Subcutaneous abdominal adipose tissue (tissue), 5 donors: Measurements from ENCODE around the gene U2SURP.
"Not testable (repeated sequence)": the region's sequence is repeated elsewhere in the genome, so short reads cannot be mapped to it uniquely, and the experiment has no call there.

Experiments
- H3K27ac ChIP-seq: one replicate; pipeline ENCODE4 v1.7.0; 2013; ENCODE audit warnings: low read depth, mild to moderate bottlenecking, inconsistent platforms, low read length, moderate library complexity
- H3K27me3 ChIP-seq, 5 donors: one replicate each; pipeline ENCODE4 v1.7.0; 2013; ENCODE audit warnings: low read length in 5 of 5, inconsistent platforms in 1 of 5; ENCODE audit not compliant: control insufficient read depth in 5 of 5, insufficient read depth in 4 of 5
- H3K36me3 ChIP-seq, 5 donors: one replicate each; pipeline ENCODE4 v1.7.0; 2013; ENCODE audit warnings: low read length in 5 of 5; ENCODE audit not compliant: control insufficient read depth in 5 of 5, insufficient read depth in 5 of 5
- H3K4me1 ChIP-seq, 5 donors: one replicate each; pipeline ENCODE4 v1.7.0; 2013; ENCODE audit warnings: low read length in 5 of 5, mild to moderate bottlenecking in 3 of 5, moderate library complexity in 1 of 5; ENCODE audit not compliant: control insufficient read depth in 5 of 5, insufficient read depth in 5 of 5
- H3K4me3 ChIP-seq, 5 donors: one replicate each; pipeline ENCODE4 v1.7.0; 2013; ENCODE audit warnings: low read length in 5 of 5, low read depth in 1 of 5
- H3K9ac ChIP-seq, 5 donors: one replicate each; pipeline ENCODE4 v1.7.0; 2013; ENCODE audit warnings: low read length in 5 of 5, mild to moderate bottlenecking in 4 of 5, moderate library complexity in 3 of 5
- H3K9me3 ChIP-seq, 5 donors: one replicate each; pipeline ENCODE4 v1.7.0; 2013; ENCODE audit warnings: low read length in 5 of 5; ENCODE audit not compliant: control insufficient read depth in 5 of 5
- donor health status: healthy.
- donor health status: healthy.
- donor health status: healthy.
- donor health status: healthy.
- donor health status: healthy.

The U2SURP gene

DNA sequence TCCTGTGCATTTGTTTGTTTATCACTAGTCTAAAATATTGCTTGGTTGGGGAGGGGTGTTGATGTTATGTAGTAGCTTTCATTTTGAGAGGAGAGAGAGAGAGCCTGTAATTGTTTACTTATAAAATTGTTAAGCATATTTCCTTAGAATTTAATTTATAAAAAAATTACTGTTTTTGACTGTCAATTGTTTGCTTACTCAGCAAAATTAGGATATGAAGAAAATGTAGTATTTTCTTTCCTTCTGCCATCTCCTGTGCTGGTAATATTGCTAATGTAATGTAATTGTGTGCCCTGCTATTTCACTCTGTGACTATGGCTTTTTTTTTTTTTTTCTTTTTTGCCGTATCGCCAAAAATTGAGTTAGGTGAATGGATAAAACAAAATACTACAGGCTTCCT, 3.5 kb downstream of the U2SURP start:
- H3K4me3 ChIP-seq = no peak overlapping the region
- no peaks in the 10 kb centered on the region for H3K9me3 ChIP-seq
- peaks cover 5 to 33% (median 31%) of the 10 kb centered on the region in 5 donors for H3K4me1 ChIP-seq
- no peak overlapping the region for H3K27ac ChIP-seq
- no peaks in the 10 kb centered on the region for H3K36me3 ChIP-seq
- no peaks in the 10 kb centered on the region for H3K27me3 ChIP-seq
- no peak overlapping the region for H3K9ac ChIP-seq

DNA sequence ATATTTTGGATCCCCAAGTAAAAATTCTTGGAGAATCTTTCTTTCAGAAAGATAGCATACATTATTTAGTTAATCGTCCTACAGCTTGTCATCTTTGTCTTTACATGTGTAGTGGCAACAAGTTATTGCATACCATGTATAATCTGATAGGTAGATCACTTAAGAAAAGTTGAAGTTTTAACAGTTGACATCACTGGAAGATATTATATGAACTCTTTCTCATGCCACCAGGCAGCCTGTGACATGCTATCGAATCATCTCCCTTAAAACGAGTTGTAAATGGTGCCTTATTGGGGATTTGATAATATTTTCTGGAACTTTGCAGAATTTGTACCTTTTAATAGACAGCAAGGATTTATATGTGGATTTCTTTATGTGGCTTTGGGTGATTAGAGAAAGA, 8.7 kb downstream of the U2SURP start:
- H3K36me3 ChIP-seq = peaks cover 0 to 17% (median 6%) of the 10 kb centered on the region in 5 donors
- H3K4me3 ChIP-seq = no peak overlapping the region
- no peak overlapping the region for H3K27ac ChIP-seq
- H3K9ac ChIP-seq = no peak overlapping the region
- H3K27me3 ChIP-seq = no peaks in the 10 kb centered on the region
- H3K9me3 ChIP-seq = no peaks in the 10 kb centered on the region
- H3K4me1 ChIP-seq = peaks cover 0 to 5% (median 0%) of the 10 kb centered on the region in 5 donors

DNA sequence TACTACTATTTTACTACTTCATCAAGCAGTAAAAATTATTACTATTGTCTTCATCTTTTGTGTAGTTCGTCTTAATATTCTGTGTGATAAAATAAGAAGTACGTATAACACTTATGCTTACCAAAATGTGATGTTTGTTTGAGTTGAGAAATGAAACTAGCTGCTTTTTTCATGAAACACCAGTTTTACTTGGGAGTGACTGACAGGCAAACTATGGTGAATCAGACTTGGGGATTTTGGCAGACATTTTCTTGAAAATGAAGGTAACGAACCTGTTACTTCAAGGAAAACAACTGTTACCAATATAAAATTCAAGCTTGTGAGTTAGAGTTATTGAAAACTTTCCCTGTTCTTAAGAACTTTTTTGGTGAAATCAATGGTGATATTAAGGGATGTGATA, 10.3 kb downstream of the U2SURP start:
- no peak overlapping the region for H3K9ac ChIP-seq
- H3K4me1 ChIP-seq = peaks cover 0 to 2% (median 0%) of the 10 kb centered on the region in 5 donors
- no peak overlapping the region for H3K27ac ChIP-seq
- no peaks in the 10 kb centered on the region for H3K27me3 ChIP-seq
- no peak overlapping the region for H3K4me3 ChIP-seq
- H3K9me3 ChIP-seq = no peaks in the 10 kb centered on the region
- H3K36me3 ChIP-seq = peaks cover 0 to 18% (median 8%) of the 10 kb centered on the region in 5 donors

DNA sequence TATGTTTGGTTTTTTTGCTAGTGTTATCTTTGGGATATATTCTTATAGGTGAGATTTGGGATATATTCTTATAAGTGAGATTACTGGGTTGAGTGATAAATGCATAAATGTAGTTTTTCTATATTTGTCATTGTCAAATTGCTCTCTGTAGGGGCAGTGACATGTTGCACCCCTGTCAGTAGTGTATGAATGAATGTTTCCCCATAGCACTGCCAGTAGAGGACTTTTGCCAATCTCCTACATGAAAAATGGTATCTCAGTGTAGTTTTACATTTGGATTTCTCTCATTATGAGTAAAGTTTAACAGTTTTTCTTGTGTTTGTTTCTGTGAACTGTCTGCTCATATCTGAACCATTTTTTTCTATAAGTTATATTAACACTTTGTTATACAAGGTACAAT, 13.6 kb downstream of the U2SURP start:
- Histone ChIP-seq H3K4me3 (no peak overlapping the region), H3K36me3 (peaks cover 17 to 40% (median 30%) of the 10 kb centered on the region in 5 donors), H3K9ac (no peak overlapping the region), H3K4me1 (no peaks in the 10 kb centered on the region), H3K9me3 (no peaks in the 10 kb centered on the region), H3K27me3 (no peaks in the 10 kb centered on the region), H3K27ac (no peak overlapping the region)

DNA sequence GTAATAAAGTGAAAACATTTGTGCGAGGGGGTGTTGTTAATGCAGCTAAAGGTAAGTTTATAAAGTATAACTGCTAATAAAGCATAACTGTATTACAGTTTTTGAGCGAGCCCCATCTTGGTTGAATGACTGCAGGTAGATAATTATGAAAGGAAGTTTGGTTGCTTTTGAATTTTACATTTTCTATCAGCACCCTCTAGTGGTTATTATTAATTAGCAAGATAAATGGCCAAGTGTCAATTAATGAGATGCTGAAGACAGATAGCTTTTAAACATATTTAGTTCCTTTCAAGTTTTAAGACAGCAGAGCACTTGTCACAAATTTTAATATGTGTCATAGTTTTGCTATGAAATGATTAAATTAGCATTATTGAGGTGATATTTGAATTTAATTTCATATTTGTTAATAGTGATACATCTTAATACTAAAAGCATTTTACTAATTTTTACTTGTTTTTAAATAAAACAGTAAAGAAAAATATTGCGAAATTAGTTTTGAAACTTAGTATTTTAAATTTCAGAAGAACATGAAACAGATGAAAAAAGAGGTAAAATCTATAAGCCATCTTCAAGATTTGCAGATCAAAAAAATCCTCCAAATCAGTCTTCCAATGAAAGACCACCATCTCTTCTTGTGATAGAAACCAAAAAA, 15.1 kb downstream of the U2SURP start:
- no peaks in the 10 kb centered on the region for H3K27me3 ChIP-seq
- no peak overlapping the region for H3K4me3 ChIP-seq
- no peaks in the 10 kb centered on the region for H3K4me1 ChIP-seq
- H3K9me3 ChIP-seq = no peaks in the 10 kb centered on the region
- no peak overlapping the region for H3K27ac ChIP-seq
- peaks cover 32 to 55% (median 38%) of the 10 kb centered on the region in 5 donors for H3K36me3 ChIP-seq
- H3K9ac ChIP-seq = no peak overlapping the region

DNA sequence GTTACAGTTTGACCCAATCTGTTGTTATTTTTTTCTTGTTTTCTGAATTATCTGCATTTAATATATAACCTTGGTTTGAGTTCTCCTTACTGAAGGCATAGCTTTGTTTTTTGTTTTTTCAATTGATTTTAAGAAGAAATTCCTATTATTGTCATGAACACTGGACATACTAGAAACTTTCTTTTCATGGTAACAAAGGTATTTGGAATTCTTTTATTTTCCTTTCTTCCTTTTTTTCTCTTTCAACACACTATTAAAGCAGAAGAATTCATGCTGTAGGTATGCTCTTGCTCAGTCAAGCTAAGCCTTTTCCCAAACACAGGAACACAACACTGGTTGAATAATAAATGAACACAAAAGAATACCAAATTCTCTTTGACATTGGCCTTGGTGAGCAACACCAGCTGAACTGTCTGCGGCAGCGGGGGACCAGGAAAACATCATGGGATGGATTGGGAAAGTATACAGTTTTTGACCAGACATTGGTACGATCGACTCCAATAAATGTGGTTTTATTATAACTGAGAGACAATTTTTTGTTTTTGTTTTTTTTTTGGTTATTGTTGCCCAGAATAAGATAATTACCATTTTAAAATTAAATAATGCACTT, 23.1 kb downstream of the U2SURP start:
- Histone ChIP-seq H3K9ac (no peak overlapping the region), H3K4me1 (no peaks in the 10 kb centered on the region), H3K27ac (no peak overlapping the region), H3K4me3 (no peak overlapping the region), H3K9me3 (no peaks in the 10 kb centered on the region), H3K27me3 (no peaks in the 10 kb centered on the region), H3K36me3 (peaks cover 65 to 75% (median 68%) of the 10 kb centered on the region in 5 donors)

DNA sequence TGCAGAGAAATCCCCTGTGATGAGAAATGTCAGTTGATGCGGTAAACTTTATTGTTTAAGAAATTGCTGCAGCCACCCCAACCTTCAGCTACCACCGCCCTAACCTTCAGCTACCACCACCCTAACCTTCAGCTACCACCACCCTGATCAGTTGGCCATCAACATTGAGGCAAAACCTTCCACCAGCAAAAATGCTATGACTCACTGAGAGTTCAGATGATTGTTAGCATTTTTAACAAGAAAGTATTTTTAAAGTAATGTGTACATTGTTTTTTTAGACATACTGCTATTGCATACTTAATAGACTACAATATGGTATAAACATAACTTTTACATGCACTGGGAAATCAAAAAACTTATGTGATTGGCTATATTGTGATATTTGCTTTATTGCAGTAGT, 30.0 kb downstream of the U2SURP start:
- Histone ChIP-seq H3K4me3 (no peak overlapping the region), H3K27me3 (no peaks in the 10 kb centered on the region), H3K4me1 (peaks cover 0 to 14% (median 5%) of the 10 kb centered on the region in 5 donors), H3K36me3 (peaks cover 33 to 67% (median 59%) of the 10 kb centered on the region in 5 donors), H3K9me3 (no peaks in the 10 kb centered on the region), H3K27ac (no peak overlapping the region), H3K9ac (no peak overlapping the region)

DNA sequence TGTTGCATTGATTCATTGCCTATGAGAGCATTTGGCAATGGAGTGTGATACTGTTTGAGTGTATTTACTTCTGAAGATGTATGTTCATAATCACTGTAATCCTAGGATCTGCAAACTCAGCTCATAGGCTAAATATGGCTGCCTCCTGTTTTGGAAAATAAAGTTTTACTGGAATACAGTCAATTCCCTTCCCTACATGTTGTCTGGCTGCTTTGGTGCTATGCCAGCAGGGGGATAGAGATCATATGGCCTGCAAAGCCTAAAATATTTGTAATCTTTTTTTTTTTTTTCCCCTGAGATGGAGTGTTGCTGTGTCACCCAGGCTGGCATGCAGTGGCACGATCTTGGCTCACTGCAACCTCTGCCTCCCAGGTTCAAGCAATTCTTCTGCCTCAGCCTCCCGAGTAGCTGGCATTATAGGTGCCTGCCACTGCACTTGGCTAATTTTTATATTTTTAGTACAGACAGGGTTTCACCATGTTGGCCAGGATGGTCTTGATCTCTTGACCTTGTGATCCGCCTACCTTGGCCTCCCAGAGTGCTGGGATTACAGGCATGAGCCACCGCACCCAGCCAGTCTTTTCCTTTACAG, 30.5 kb downstream of the U2SURP start:
- Histone ChIP-seq H3K4me1 (peaks cover 0 to 19% (median 6%) of the 10 kb centered on the region in 5 donors), H3K36me3 (peaks cover 36 to 72% (median 65%) of the 10 kb centered on the region in 5 donors)
- not testable (repeated sequence) for H3K27me3 ChIP-seq, H3K9ac ChIP-seq, H3K9me3 ChIP-seq, H3K27ac ChIP-seq, H3K4me3 ChIP-seq

DNA sequence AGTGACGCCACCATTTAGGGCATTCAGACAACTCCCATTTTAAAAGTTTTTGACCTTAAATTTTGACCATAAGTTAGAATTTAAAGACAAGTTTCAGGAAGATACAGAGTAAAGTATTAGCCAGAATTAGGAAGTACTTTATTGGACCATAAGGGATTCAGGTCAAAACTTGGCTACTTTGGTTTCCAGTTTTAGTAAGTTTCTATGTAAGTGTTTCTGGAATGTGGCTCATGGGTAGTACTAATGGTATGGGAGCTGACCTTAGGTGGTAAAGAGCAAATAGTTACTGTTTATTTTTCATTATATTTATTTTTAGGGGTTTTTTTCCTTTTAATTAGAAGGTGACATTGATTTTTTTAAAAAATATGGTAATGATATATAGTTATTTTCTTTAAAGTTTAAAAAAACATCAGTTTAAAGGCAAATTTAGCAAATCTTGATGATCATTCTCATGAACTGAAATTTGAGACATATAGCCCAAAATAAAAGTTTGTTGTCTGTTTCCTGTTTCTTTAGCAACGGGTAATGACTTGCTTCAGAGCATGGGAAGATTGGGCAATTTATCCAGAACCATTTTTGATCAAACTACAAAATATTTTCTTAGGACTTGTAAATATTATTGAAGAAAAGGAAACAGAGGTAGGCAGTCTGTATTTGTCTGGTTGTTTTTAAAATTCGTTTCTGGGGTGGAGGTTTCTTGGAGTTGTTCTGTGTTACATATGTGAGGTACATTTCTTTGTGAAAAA, 34.3 kb downstream of the U2SURP start:
- H3K36me3 ChIP-seq = peaks cover 20 to 70% (median 56%) of the 10 kb centered on the region in 5 donors
- H3K27ac ChIP-seq = peak overlapping the region; percentile 26
- peaks cover 0 to 20% (median 6%) of the 10 kb centered on the region in 5 donors for H3K4me1 ChIP-seq

More for the DNA sequence above, 34.3 kb downstream of the U2SURP start:
- no peaks in the 10 kb centered on the region for H3K27me3 ChIP-seq
- peak overlapping the region in 1 of 5 donors; percentile 2 for H3K9ac ChIP-seq
- H3K4me3 ChIP-seq = peak overlapping the region in 1 of 5 donors; percentile 30
- H3K9me3 ChIP-seq = no peaks in the 10 kb centered on the region
